Fibroblast of pulmonary artery (primary cell): Measurements from ENCODE around the gene GLP2R.
A peak's percentile ranks its signal among the peaks of the same experiment; 100 is the strongest.

Source experiments
- DNase-seq: peaks from one replicate; pipeline ENCODE4 v3.0.0-alpha.2; 2010; ENCODE audit warnings: low read depth
- H3K4me3 ChIP-seq: replicated peaks from 2 replicates; pipeline ENCODE4 v1.5.1; 2011; ENCODE audit warnings: low read depth, mild to moderate bottlenecking, control low read depth, low read length, moderate library complexity
- CTCF ChIP-seq: IDR thresholded peaks from 2 replicates; pipeline ENCODE4 v1.5.1; 2011; ENCODE audit warnings: mild to moderate bottlenecking, control low read depth, low read length, inconsistent platforms; ENCODE audit errors: missing control alignments

The GLP2R gene

DNA sequence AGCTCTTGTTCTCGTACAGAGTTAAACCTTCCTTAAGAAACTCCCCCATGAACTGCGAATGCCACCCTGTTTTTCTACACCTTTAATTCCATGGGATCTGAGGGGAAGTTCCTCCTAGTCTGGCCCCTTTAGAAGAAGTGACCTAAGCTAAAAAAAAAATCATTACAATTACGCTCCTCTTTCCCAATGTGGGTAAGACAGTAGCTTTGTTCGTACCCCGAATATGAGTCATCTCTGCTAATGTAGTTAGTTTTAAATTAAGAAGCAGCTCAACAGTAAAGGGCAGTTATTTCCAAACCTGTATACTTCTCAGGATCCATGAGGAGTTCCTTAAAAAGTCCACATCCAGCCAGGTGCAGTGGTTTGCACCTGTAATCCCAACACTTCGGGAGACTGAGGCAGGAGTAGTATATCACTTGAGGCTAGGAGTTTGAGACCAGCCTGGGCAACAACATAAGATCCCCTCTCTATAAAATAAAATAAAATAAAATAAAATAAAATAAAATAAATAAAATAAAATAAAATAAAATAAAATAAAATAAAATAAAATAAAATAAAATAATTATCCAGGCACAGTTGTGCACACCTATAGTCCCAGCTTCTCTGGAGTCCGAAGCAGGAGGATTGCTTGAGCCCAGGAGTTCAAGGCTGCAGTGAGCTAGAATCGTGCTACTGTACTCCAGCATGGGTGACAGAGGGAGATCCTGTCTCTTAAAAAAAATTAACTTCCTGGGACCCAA lies 53.2 kb downstream of the GLP2R start:
- TF ChIP-seq CTCF = no peak
- DNase-seq = no peak
- no peak overlapping the region for H3K4me3 ChIP-seq

DNA sequence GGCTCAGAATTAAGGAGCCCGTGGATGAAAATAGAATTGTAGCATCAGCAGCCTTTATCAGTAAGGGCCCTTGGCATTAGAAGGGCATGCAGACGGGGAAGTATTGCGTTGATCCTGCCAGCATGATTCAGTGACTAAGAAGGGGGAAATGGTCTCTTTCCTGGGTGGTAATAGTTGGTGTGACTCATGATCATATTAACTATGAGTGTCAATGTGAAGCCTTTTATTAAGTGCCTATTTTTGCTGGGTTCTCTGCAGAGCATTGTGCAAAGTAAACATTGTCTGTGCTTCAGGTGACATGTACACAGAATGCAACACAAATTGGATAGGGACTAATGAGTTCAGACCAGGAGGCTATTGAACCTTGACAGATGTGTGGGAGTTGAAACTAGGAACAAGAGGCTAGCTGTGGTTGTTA lies 54.9 kb downstream of the GLP2R start:
- H3K4me3 ChIP-seq = no peak overlapping the region
- no peak for TF ChIP-seq CTCF
- DNase-seq = peak; percentile 14

GRCh38 chr17:9883451-9883850 lies 57.7 kb downstream of the GLP2R start:
- DNase-seq = no peak
- no peak overlapping the region for H3K4me3 ChIP-seq
- TF ChIP-seq CTCF = no peak

DNA sequence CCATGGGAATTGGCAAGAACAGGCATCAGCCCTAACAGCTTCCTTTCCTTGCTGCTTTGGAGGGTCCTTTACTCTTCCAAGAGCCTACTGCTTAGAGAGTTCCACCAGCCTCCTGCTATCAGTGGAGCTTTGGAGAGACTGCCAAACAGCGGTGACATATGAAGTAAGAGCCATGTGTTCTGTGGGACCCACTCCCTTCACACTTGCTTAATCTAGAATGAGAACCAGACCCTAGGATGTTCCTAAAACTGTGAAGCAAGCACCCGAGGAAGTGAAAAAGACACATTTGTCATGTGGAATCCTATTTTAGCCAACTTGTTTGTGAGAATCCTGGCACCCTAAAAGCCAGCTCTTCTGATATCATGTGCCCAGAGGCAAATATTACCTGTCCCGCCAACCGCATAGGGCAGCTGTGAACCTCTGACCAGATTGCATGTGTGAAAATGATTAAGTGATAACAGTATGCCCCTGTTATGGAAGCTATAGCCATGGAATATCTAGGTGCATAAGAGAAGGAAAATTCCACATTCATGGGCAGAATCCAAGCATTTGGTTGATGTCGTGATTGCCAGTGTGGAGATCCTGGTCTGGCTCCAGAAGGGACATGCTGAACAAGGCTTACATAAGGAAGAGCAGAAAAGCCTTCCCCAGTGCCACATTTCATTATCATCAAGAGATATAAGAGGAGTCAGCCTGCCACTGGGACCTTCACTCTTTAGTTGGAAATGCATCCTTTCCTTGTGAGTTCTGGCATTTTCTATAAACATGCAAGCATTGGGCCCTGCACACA lies 60.6 kb downstream of the GLP2R start:
- no peak for DNase-seq
- H3K4me3 ChIP-seq = no peak overlapping the region
- TF ChIP-seq CTCF = no peak

GRCh38 chr17:9887508-9887907 lies 61.8 kb downstream of the GLP2R start:
- no peak for DNase-seq
- no peak overlapping the region for H3K4me3 ChIP-seq
- TF ChIP-seq CTCF = no peak

DNA sequence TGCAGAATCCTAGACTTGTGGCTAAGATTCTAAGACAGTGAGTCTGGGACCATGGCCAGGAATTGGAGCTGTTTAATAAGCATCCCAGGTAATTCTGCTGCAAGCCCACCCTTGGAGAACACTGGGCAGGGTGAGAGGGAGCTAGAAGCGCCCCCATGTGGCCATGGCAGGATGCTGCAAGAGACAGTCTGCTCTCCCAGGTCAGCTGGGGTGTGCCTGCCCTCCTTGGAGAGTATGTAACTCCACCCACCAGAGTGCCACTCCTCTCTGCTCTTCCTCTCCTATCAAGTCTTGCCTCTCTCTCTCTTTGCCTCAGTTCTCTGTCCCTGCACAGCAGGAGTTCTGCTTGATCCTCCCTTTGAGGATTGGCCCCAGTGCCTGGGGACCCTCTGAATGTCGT lies 64.4 kb downstream of the GLP2R start:
- TF ChIP-seq CTCF = peak; percentile 41
- H3K4me3 ChIP-seq = no peak overlapping the region
- no peak for DNase-seq
